Measurements from ENCODE around the gene TAF12.

DNA sequence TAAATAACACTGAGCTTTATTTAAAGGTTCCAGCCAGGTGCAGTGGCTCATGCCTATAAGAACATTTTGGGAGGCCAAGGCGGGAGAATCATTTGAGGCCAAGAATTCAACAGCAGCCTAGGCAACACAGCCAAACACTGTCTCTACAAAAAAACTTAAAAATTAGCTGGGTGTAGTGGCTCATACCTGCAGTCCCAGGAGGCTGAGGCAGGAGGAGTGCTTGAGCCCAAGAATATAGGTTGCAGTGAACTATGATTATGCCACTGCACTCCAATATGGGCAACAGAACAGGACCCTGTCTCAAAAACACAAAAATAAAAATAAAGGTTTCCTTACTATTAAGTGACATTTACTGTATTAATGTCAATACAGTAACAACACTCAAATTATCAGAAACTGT, 2.1 kb downstream of the TAF12 start:
- TF ChIP-seq EP300 (conservative IDR thresholded peaks at IDR 0.05; ENCODE audit: poor library complexity, severe bottlenecking), result no peak
- TF ChIP-seq, protein P1, sequence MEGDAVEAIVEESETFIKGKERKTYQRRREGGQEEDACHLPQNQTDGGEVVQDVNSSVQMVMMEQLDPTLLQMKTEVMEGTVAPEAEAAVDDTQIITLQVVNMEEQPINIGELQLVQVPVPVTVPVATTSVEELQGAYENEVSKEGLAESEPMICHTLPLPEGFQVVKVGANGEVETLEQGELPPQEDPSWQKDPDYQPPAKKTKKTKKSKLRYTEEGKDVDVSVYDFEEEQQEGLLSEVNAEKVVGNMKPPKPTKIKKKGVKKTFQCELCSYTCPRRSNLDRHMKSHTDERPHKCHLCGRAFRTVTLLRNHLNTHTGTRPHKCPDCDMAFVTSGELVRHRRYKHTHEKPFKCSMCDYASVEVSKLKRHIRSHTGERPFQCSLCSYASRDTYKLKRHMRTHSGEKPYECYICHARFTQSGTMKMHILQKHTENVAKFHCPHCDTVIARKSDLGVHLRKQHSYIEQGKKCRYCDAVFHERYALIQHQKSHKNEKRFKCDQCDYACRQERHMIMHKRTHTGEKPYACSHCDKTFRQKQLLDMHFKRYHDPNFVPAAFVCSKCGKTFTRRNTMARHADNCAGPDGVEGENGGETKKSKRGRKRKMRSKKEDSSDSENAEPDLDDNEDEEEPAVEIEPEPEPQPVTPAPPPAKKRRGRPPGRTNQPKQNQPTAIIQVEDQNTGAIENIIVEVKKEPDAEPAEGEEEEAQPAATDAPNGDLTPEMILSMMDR (IDR thresholded peaks at IDR 0.05; ENCODE audit: poor library complexity, severe bottlenecking), result no peak

Measured in neural cell (in vitro differentiated cells).